MCF 10A (cell line): ENCODE measurements around the gene CPTP. TPM values are rescaled to one million over a fixed set of nuclear protein-coding genes. Genes with fewer than 3 reads are reported as not detected.

Source experiments
- BruUV-seq: library from RNA; stranded (reverse); fragments of 400-500 nt; replicated peaks from 2 replicates; lab custom pipeline; 2021; lab: Mats Ljungman, UMichigan
- CTCF ChIA-PET: fragments of 300-600 bp; sonication (Branson Sonifier 250); formaldehyde crosslinking; extraction: SDS; loops from one replicate; lab custom pipeline; 2021; ENCODE audit warnings: antibody characterized with exemption, inconsistent platforms; lab: Yijun Ruan, JAX
- POLR2A ChIA-PET: fragments of 300-600, 350-650 bp; sonication (Branson Sonifier 250); formaldehyde crosslinking; extraction: SDS; loops from one replicate; lab custom pipeline; 2020; ENCODE audit warnings: antibody characterized with exemption, inconsistent platforms; lab: Yijun Ruan, JAX
- DNase-seq: peaks from one replicate; pipeline ENCODE4 v3.0.0-alpha.2; 2018; ENCODE audit not compliant: unreplicated experiment
- H3K27ac Mint-ChIP-seq: one replicate; pipeline ENCODE4 v1.8.0; 2022; ENCODE audit warnings: mild to moderate bottlenecking, low read depth, mixed read lengths; ENCODE audit not compliant: unreplicated experiment
- H3K27me3 Mint-ChIP-seq: one replicate; pipeline ENCODE4 v1.8.0; 2022; ENCODE audit warnings: mixed read lengths; ENCODE audit not compliant: insufficient read depth, unreplicated experiment
- H3K36me3 Mint-ChIP-seq: one replicate; pipeline ENCODE4 v1.8.0; 2022; ENCODE audit warnings: mild to moderate bottlenecking, moderate library complexity, mixed read lengths; ENCODE audit not compliant: insufficient read depth, unreplicated experiment
- H3K4me1 Mint-ChIP-seq: one replicate; pipeline ENCODE4 v1.8.0; 2022; ENCODE audit warnings: mixed read lengths; ENCODE audit not compliant: insufficient read depth, unreplicated experiment
- H3K4me3 Mint-ChIP-seq: one replicate; pipeline ENCODE4 v1.8.0; 2022; ENCODE audit warnings: mild to moderate bottlenecking, moderate library complexity, mixed read lengths; ENCODE audit not compliant: unreplicated experiment
- H3K9me3 Mint-ChIP-seq: one replicate; pipeline ENCODE4 v1.8.0; 2022; ENCODE audit warnings: mixed read lengths; ENCODE audit not compliant: unreplicated experiment
- intact Hi-C: fragments of 100-400 bp; cut with micrococcal nuclease; formaldehyde crosslinking; loops from 2 replicates; pipeline ENCODE4 v1.14.1; 2022
- total RNA-seq: library from RNA; stranded (reverse); gene quantifications from 2 replicates; pipeline ENCODE4 v1.2.3, GENCODE V29; 2022
- TF ChIP-seq, protein P1 (sequence below): fragments of 200-600 bp; IDR thresholded peaks from one replicate; pipeline ENCODE4 v1.8.0; 2022; ENCODE audit warnings: antibody characterized with exemption, mild to moderate bottlenecking; ENCODE audit not compliant: unreplicated experiment

The CPTP gene
- total RNA-seq, 1 experiment from 2014 or later = 21.0 TPM

DNA sequence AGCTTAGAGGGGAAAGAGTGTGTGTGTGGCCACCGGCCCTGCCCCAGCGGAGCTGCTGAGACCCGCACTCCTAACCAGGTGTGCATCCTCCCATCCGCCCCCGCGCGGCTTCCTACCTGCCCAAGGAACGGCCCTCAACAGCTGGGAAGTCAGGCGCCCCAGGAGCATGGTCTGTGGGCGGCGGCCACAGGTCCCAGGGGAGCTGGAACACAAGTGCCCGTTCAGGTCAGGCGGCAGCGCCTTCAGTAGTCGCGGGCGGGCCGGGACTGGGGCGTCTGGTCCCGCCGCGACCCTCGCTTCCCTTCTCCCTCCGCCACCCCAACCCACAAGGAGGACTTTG lies 50.0 kb downstream of the CPTP start:
- Mint-ChIP-seq H3K4me3 (peak overlapping the region; percentile 87), H3K36me3 (peaks cover 25% of the 10 kb centered on the region), H3K9me3 (no peaks in the 10 kb centered on the region), H3K27ac (peak overlapping the region; percentile 94), H3K4me1 (peaks cover 9% of the 10 kb centered on the region), H3K27me3 (no peaks in the 10 kb centered on the region)
- CTCF ChIA-PET = interaction anchor here (0.6 to 1.3 kb wide), 4 partner anchors 9 to 130 kb away, joined by 3 to 4 read pairs (median 3); no protein-coding TSS in a partner anchor
- DNase-seq = no peak
- TF ChIP-seq, protein P1, sequence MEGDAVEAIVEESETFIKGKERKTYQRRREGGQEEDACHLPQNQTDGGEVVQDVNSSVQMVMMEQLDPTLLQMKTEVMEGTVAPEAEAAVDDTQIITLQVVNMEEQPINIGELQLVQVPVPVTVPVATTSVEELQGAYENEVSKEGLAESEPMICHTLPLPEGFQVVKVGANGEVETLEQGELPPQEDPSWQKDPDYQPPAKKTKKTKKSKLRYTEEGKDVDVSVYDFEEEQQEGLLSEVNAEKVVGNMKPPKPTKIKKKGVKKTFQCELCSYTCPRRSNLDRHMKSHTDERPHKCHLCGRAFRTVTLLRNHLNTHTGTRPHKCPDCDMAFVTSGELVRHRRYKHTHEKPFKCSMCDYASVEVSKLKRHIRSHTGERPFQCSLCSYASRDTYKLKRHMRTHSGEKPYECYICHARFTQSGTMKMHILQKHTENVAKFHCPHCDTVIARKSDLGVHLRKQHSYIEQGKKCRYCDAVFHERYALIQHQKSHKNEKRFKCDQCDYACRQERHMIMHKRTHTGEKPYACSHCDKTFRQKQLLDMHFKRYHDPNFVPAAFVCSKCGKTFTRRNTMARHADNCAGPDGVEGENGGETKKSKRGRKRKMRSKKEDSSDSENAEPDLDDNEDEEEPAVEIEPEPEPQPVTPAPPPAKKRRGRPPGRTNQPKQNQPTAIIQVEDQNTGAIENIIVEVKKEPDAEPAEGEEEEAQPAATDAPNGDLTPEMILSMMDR = no peak
- intact Hi-C loops = loop anchor here (2.0 to 10.0 kb wide), 2 partner anchors 24 to 130 kb away; partner anchors contain the start of gene CCNL2
- POLR2A ChIA-PET = interaction anchor here (1.0 to 2.7 kb wide), 19 partner anchors 9 to 241 kb away, joined by 3 to 62 read pairs (median 7); partner anchors contain the start of genes ATAD3A, CCNL2, DVL1 and MIB2
- no TSS peak for BruUV-seq

DNA sequence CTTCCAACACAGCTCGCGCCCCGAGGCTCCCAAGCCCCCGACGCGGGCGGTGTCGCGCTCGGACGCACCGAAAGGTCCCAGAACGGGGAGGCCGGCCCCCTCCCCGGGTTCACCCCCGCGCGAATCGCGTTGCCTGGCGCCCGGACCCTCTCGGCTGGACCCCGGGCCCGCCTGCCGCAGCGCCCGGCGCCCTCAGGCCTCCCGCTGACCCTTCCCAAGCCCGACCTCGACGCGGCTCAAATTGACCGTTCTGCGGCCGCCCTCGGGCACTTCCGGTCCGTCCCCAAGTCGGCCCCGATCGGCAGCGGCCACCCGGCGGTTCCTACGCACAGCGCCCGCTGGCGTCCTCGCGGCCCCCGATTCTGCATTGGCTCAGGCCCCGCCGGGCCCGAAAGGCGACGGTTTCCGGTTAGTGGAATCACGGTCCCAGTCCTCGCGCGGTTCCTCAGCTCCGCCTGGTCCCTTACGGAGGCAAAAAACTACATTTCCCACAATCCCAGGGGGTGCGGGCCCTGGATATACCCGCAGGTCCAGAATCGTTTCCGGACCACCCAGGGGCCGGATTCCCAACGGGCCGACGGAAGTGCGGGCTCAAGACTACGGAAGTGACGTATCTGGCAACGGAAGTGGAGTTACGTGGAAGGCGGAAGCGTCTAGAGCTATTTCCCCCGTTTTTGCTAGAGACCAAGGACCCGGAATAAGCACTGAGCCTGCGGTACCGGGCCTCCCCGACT lies 50.5 kb downstream of the CPTP start, which contains the start of gene AURKAIP1:
AURKAIP1 (minus strand) TSS at position 279 of the 734 bp plus-strand sequence. CDS start 451 bp downstream, outside the sequence.
- peak; percentile 99 for DNase-seq
- H3K4me1 Mint-ChIP-seq = peaks cover 9% of the 10 kb centered on the region
- H3K27ac Mint-ChIP-seq = peak within 1 kb of the TSS; percentile 94
- TF ChIP-seq, protein P1 = no peak
- intact Hi-C loops = loop anchor here (2.0 to 10.0 kb wide), 2 partner anchors 24 to 130 kb away; partner anchors contain the start of gene CCNL2
- no peaks in the 10 kb centered on the region for H3K27me3 Mint-ChIP-seq
- BruUV-seq = no TSS peak
- ChIA-PET POLR2A (interaction anchor here (0.5 to 2.7 kb wide), 29 partner anchors 9 to 240 kb away, joined by 3 to 62 read pairs (median 5); partner anchors contain the start of genes ATAD3A, CCNL2, DVL1 and MIB2), CTCF (interaction anchor here (0.6 to 1.3 kb wide), 7 partner anchors 10 to 351 kb away, joined by 3 to 7 read pairs (median 3); no protein-coding TSS in a partner anchor)
- H3K9me3 Mint-ChIP-seq = no peaks in the 10 kb centered on the region
- peaks cover 25% of the 10 kb centered on the region for H3K36me3 Mint-ChIP-seq
- H3K4me3 Mint-ChIP-seq = peak within 1 kb of the TSS; percentile 87

- Mint-ChIP-seq H3K9me3 (no peaks in the 10 kb centered on the region), H3K27me3 (no peaks in the 10 kb centered on the region), H3K4me3 (peak overlapping the region; percentile 87), H3K27ac (peak overlapping the region; percentile 94), H3K4me1 (peaks cover 9% of the 10 kb centered on the region), H3K36me3 (peaks cover 17% of the 10 kb centered on the region)
- DNase-seq = no peak
- ChIA-PET POLR2A (interaction anchor here (1.4 to 2.5 kb wide), 5 partner anchors 14 to 128 kb away, joined by 3 to 47 read pairs (median 21); partner anchors contain the start of genes CCNL2, DVL1 and MRPL20), CTCF (interaction anchor here (0.8 to 1.5 kb wide), 3 partner anchors 22 to 128 kb away, joined by 3 to 5 read pairs (median 3); partner anchors contain the start of gene CCNL2)
- TF ChIP-seq, protein P1 = no peak
- intact Hi-C loops = loop anchor here (10.0 kb wide), 1 partner anchor 128 kb away; no protein-coding TSS in a partner anchor
- no TSS peak for BruUV-seq
These were observed 52.1 kb downstream of the CPTP start for GRCh38 chr1:1376551-1377226.
